Kidney (tissue), 22 donors: ENCODE results near the gene STX3. TPM values are rescaled to one million over a fixed set of nuclear protein-coding genes. Genes with fewer than 3 reads are reported as not detected.

ENCODE experiments used
- DNase-seq, 5 donors: peaks; one replicate each; pipeline ENCODE4 v3.0.0-alpha.2; 2013 to 2020
- FAIRE-seq: peaks from 2 replicates; lab custom pipeline; 2012; peaks lifted over from hg19 to GRCh38; lab: Jason Lieb, UNC
- H3K27ac ChIP-seq, 2 donors: one replicate each; pipeline ENCODE4 v1.7.0; 2013; ENCODE audit warnings: low read depth in 2 of 2, low read length in 2 of 2, inconsistent platforms in 1 of 2
- H3K27me3 ChIP-seq: one replicate; pipeline ENCODE4 v1.7.1; 2013; ENCODE audit warnings: low read length, inconsistent platforms; ENCODE audit not compliant: control insufficient read depth, insufficient read depth
- H3K36me3 ChIP-seq, 3 donors: one replicate each; pipeline versions ENCODE4 v1.7.0 to v1.7.1; 2013; ENCODE audit warnings: low read length in 3 of 3, control low read depth in 1 of 3, inconsistent platforms in 1 of 3; ENCODE audit not compliant: insufficient read depth in 3 of 3, control insufficient read depth in 2 of 3
- H3K4me1 ChIP-seq, 3 donors: one replicate each; pipeline versions ENCODE4 v1.7.0 to v1.7.1; 2013; ENCODE audit warnings: low read length in 3 of 3, inconsistent platforms in 1 of 3, low read depth in 1 of 3; ENCODE audit not compliant: control insufficient read depth in 2 of 3, insufficient read depth in 2 of 3
- H3K4me3 ChIP-seq, 3 donors: one replicate each; pipeline versions ENCODE4 v1.7.0 to v1.8.1; 2013; ENCODE audit warnings: low read length in 3 of 3, control low read depth in 1 of 3, inconsistent platforms in 1 of 3
- H3K9ac ChIP-seq, 3 donors: one replicate each; pipeline versions ENCODE4 v1.7.0 to v1.7.1; 2013; ENCODE audit warnings: low read length in 3 of 3, control low read depth in 1 of 3, inconsistent platforms in 1 of 3
- H3K9me3 ChIP-seq, 3 donors: one replicate each; pipeline versions ENCODE4 v1.7.0 to v1.7.1; 2013; ENCODE audit warnings: low read length in 3 of 3, control low read depth in 1 of 3, inconsistent platforms in 1 of 3; ENCODE audit not compliant: control insufficient read depth in 2 of 3, insufficient read depth in 1 of 3
- CTCF ChIP-seq: IDR thresholded peaks from 3 replicates; pipeline ENCODE4 v1.5.1; 2012; ENCODE audit warnings: mild to moderate bottlenecking, moderate library complexity, borderline replicate concordance; ENCODE audit not compliant: insufficient read depth; ENCODE audit errors: extremely low read depth
- intact Hi-C: fragments of 100-400 bp; cut with DNase I; formaldehyde crosslinking; loops from one replicate; pipeline ENCODE4 v1.11.1; 2022
- long read RNA-seq, 10 donors: library from polyadenylated mRNA in 1 of 10; unstranded in 1 of 10; transcript quantifications; one replicate each; pipeline ENCODE4 v2.0.0 and lab custom pipeline, GENCODE V29; 2021 to 2026
- polyA plus RNA-seq: library from polyadenylated mRNA; stranded (reverse); fragments of 350-450 nt; fragmentation: Illumina TruSeq; extraction: RNeasy Lipid Tissue Mini Kit (QIAGEN cat#74804); gene quantifications from one replicate; pipeline ENCODE4 v1.2.3, GENCODE V29; 2014; ENCODE audit warnings: low read depth, low replicate concordance; ENCODE audit not compliant: insufficient read depth
- total RNA-seq: library from RNA; stranded (reverse); fragmentation: NEBNext Ultra II Directional; extraction: Animal tissue kit (Norgen Biotek cat#: 25700); gene quantifications from one replicate; pipeline ENCODE4 v1.2.1, GENCODE V29; 2021
- donor health status: control.
- donor health status: control.
- donor health status: control.
- donor health status: control.
- donor health status: control.
- donor health status: DM: yes; HTN: yes; CAD: no.
- donor health status: Normal renal cell carcinoma (clear cell type).

STX3 gene
- total RNA-seq (43.2 TPM), polyA plus RNA-seq (57.2 TPM)
- long read RNA-seq, donor 1, partial matches to known transcripts = 0 of 3 reads
- long read RNA-seq, donor 1, other reads (novel, unspliced or antisense) = 0 of 3 reads
- long read RNA-seq, donor 2, partial matches to known transcripts = 0 of 4 reads
- long read RNA-seq, donor 2, other reads (novel, unspliced or antisense) = 0 of 4 reads
- long read RNA-seq, donor 3, transcript STX3-201 (11 exons, 3,299 nt) = major isoform, 10 of 11 reads
- long read RNA-seq, donor 3, partial matches to known transcripts = 0 of 11 reads
- long read RNA-seq, donor 3, other reads (novel, unspliced or antisense) = 0 of 11 reads
- long read RNA-seq, donor 4, transcript STX3-201 (11 exons, 3,299 nt) = major isoform, 6 of 8 reads
- long read RNA-seq, donor 4, partial matches to known transcripts = 0 of 8 reads
- long read RNA-seq, donor 4, other reads (novel, unspliced or antisense) = 0 of 8 reads
- long read RNA-seq, donor 5 = 0 reads
- long read RNA-seq, donor 6, partial matches to known transcripts = 14 of 16 reads
- long read RNA-seq, donor 6, other reads (novel, unspliced or antisense) = 0 of 16 reads
- long read RNA-seq, donor 7, transcript STX3-201 (11 exons, 3,299 nt) = major isoform, 55 of 70 reads
- long read RNA-seq, donor 7, partial matches to known transcripts = 1 of 70 reads
- long read RNA-seq, donor 7, other reads (novel, unspliced or antisense) = 11 of 70 reads
- long read RNA-seq, donor 8, transcript STX3-201 (11 exons, 3,299 nt) = major isoform, 6 of 8 reads
- long read RNA-seq, donor 8, partial matches to known transcripts = 0 of 8 reads
- long read RNA-seq, donor 8, other reads (novel, unspliced or antisense) = 0 of 8 reads
- long read RNA-seq, donor 9, partial matches to known transcripts = 0 of 5 reads
- long read RNA-seq, donor 9, other reads (novel, unspliced or antisense) = 0 of 5 reads
- long read RNA-seq, donor 10, transcript STX3-201 (11 exons, 3,299 nt) = major isoform, 6 of 11 reads
- long read RNA-seq, donor 10, partial matches to known transcripts = 5 of 11 reads
- long read RNA-seq, donor 10, other reads (novel, unspliced or antisense) = 0 of 11 reads

DNA sequence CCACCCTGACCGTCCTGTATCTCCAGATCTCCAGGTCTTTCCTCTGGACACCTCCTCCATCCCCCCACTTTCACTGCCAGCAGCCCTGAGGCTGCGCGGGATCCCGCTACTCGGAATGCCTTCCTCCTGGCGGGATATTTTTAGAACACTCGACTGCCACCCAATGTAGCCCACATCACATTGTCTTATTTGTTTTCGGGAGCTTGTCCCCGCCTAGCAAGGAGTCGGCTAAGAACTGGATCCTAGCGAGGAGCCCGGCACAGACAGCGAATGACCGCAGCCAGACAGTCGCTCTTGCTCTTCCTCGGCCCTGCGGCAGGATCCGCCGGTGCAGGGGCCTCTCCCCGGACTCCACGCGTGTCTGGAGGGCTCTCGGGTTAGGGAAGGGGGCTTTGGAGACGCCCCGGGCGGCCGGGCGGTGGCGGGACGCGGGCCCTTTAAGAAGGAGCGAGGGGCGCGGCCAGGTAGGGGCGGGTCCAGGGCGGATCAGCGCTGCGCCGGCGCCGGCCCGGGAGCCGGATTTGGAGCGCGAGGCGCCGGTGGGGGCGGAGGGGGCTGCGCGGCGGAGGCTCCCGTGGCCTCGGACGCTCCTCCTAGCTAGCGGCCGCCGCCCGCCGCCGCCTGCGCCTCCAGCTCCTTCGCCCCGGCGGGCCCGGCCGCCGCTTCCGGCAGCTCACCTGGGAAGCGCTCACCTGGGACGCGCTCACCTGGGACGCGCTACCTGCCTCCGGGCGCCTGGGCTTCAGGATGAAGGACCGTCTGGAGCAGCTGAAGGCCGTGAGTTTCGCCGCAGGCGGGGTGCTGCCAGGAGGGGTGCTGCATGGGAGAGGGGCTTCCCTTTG is at the start of gene STX3:
Gene STX3, plus strand, starts transcription at position 518 of the 842 bp plus-strand sequence. Its CDS starts 230 bp downstream, at position 748.
- Histone ChIP-seq H3K4me1 (peaks cover 0 to 16% (median 14%) of the 10 kb centered on the region in 3 donors), H3K9me3 (no peaks in the 10 kb centered on the region), H3K27me3 (no peaks in the 10 kb centered on the region), H3K4me3 (peak within 1 kb of the TSS; percentile 73 to 97 (median 95)), H3K27ac (peak within 1 kb of the TSS; percentile 95 to 96), H3K36me3 (no peaks in the 10 kb centered on the region), H3K9ac (peak within 1 kb of the TSS; percentile 62 to 93 (median 83))
- TF ChIP-seq CTCF = no peak
- intact Hi-C loops = loop anchor here (5.0 kb wide), 1 partner anchor 47 kb away; no protein-coding TSS in a partner anchor
- FAIRE-seq (no peak), DNase-seq (peak; percentile 69 to 91 (median 80))

- Histone ChIP-seq H3K27ac (no peak overlapping the region), H3K4me3 (no peak overlapping the region), H3K4me1 (no peaks in the 10 kb centered on the region), H3K36me3 (no peaks in the 10 kb centered on the region), H3K9ac (no peak overlapping the region), H3K27me3 (no peaks in the 10 kb centered on the region), H3K9me3 (no peaks in the 10 kb centered on the region)
- no peak for TF ChIP-seq CTCF
- intact Hi-C loops = no loop called here
- no peak for FAIRE-seq
- no peak for DNase-seq
These were observed 48.5 kb upstream of the STX3 start for GRCh38 chr11:59706518-59707285.

- Histone ChIP-seq H3K9ac (no peak overlapping the region), H3K4me1 (no peaks in the 10 kb centered on the region), H3K9me3 (no peaks in the 10 kb centered on the region), H3K36me3 (no peaks in the 10 kb centered on the region), H3K27me3 (no peaks in the 10 kb centered on the region), H3K4me3 (no peak overlapping the region), H3K27ac (no peak overlapping the region)
- DNase-seq (no peak), FAIRE-seq (no peak)
- intact Hi-C loops = no loop called here
- TF ChIP-seq CTCF = no peak
These were observed 47.8 kb upstream of the STX3 start for GRCh38 chr11:59707371-59707770.
